GM18526 (cell line): ENCODE measurements around the gene VIPR2.

Experiments used
- POLR2A ChIP-seq: IDR thresholded peaks from 3 replicates; pipeline ENCODE4 v1.6.1; 2011; ENCODE audit not compliant: insufficient read length; ENCODE audit errors: extremely low read depth

VIPR2 gene

GRCh38 chr7:159075563-159076238, 69.0 kb downstream of the VIPR2 start:
- no peak for TF ChIP-seq POLR2A

DNA sequence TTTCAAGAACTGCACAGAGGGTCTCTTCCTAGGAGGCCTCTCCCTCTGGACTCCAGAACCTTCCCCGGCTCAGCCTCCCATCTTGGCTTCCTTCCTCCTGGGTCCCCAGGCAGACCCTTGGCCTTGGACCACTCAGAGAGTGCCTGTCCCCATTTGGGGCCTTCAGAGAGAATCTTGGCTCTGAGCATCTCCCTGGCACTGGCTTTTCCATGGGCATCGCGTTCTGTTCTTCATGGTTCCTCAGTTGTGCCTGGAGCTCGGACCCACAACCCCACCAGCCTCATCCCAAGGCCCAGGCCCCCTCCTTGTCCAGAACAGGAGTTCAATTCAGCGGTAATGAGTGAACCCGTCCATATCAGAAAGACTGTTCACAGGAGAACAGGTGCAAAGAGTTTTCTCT, 73.4 kb downstream of the VIPR2 start:
- TF ChIP-seq POLR2A: no peak

DNA sequence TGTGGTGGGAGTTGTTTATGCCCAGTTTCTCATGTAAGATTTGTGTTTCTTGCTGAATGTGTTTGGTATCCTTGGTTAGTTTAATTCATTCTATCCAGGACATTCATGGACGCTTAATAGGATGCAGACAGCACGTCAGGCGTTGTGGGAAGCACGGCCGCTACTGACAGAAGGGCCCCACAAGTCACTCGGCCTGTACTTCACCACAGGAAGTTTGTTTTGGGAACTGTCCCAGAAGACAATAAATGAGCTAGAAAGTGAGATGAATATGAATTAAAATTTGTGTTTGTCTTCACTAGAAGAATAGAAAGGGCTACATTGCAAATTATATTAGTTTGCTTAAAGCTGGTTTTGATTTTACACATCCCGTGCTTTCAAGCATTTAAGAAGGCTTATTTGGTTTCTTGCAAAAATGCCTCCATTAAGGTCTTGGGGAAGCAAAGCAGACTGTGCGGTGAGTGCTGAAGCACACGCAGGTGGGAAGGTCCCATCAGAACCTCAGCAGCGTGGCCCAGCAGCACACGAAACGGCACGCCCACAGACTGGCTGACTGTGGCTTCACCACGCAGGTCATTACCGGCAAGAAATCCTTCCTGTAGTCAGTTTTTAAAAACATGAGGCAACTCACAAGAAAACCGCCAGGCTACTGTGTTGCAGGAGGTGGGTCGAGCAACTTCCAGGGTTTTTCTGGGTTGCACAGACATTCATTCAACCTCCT, 74.1 kb downstream of the VIPR2 start:
- TF ChIP-seq POLR2A: no peak

DNA sequence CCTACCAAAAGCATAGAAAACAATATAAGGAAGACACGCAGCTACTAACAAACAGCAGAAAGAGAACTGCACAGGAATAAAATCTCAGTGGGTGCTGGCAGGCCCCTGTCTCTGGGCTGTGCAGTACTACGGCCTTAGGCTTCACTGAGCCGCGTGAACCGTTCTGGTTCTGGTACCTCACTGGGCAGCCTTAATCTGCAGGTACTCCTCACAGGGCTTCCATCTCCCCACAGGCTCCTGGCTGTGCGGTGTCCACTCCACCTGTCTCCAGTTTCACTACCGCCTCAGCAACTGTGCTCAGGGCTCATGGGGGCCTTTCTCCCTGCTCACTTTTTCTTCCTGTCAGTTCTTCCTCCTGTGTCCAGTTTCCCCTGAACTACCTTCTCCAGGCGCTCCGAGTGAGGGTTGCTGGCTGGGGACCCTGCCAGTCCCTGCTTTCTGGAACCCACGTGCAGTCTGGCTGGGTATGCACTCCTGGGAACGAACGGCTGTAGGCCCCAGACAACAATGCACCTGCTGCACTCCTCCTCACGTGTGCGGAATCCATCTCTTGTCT, 75.7 kb downstream of the VIPR2 start:
- TF ChIP-seq POLR2A: no peak

- no peak for TF ChIP-seq POLR2A
These were observed 76.2 kb downstream of the VIPR2 start for GRCh38 chr7:159068488-159068811.

DNA sequence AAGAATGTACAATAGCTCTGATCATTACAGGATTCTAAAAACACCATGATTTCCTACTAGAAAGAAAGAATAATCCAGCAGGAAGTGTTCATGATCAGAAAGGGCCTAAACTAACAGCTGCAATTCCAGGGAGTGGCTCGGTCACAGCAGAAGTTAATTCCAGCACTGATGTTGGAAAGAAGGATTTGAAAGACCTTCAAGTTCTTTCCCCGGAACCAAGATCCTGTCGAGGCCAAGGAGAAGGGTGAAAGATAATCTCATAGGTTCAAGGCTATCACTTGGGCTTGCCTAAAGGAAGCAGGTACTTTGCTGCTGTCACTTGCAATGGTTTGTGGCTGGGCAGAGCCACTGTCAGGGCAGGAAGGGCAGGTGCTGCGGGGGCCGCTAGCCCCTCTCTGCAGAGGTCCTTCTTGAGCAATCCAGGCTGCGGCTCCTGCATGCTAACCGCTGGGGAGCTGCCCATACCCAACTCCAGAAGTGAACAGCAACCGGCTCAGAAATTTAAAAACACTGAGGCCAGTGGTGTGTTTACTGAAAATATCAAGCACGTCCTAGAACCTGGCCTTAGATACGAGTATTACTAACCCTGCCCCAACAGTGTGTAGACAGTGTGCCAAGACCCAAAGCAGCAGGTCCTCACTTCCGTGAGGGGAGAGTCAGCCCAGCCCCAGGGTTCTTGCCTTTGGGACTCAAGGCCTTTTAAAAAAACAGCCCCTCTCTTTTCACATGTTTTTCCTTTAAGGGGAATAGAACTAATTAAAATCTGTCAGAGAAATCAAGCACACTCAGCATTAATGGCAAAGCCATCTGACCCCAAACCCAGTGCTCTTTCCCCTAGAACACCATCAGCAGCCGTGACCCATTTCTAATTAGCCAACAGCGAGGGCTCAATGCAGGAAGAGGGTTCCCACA, 76.8 kb downstream of the VIPR2 start:
- no peak for TF ChIP-seq POLR2A

- TF ChIP-seq POLR2A: no peak
These were observed 77.7 kb downstream of the VIPR2 start for GRCh38 chr7:159066816-159067575.

DNA sequence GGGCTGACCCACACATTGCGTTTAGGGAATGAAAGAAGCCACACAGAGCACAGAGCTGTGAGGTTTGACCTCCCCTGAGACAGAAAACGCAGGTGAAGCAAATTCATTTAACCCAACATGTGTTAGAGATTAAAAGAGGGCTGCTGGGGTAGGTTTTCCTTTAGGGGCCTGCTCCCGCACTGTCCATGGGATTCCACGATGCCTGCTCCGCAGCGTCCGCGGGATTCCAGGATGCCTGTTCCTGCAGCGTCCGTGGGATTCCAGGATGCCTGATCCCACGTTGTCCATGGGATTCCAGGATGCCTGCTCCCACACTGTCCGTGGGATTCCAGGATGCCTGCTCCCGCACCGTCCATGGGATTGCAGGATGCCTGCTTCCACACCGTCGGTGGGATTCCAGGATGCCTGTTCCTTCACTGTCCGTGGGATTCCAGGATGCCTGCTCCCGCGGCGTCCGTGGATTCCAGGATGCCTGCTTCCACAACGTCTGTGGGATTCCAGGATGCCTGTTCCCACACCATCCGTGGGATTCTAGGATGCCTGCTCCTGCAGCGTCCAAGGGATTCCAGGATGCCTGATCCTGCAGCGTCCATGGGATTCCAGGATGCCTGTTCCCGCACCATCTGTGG, 78.7 kb downstream of the VIPR2 start:
- no peak for TF ChIP-seq POLR2A

DNA sequence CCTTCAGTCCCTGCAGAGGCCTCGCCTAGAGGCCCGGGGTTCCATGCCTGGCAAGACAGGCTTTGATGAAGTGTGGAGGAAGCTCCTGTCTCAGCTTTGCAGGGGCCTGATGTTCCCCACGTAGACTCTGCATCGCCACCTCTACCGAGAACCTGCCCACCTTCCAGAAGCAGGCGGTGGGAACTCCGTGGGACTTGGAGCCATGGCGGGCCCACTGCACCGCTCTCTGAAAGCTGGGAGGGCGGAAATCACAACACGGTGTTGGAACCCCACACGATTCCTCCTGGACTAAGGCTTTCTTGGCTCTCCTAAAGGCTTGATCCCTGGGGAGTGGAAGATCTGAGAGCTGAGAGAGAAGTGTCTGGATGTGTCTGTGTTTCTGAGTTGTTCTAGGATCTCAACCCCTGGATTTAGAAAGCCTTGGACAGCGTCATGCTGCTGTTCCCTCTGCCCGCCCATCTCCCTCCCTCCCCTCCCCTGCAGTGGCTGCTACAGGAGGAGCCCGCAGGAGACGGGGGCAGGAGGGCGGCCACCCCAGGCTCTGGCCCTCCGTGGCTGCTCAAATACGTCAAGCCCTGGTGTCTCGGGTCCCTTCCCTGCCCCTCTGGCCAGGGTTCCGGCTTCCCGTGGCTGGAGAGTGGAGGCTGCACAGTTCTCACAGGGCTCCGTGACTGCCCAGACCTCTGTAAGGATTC, 79.7 kb downstream of the VIPR2 start:
- no peak for TF ChIP-seq POLR2A

- no peak for TF ChIP-seq POLR2A
These were observed 80.4 kb downstream of the VIPR2 start for GRCh38 chr7:159064121-159064815.

DNA sequence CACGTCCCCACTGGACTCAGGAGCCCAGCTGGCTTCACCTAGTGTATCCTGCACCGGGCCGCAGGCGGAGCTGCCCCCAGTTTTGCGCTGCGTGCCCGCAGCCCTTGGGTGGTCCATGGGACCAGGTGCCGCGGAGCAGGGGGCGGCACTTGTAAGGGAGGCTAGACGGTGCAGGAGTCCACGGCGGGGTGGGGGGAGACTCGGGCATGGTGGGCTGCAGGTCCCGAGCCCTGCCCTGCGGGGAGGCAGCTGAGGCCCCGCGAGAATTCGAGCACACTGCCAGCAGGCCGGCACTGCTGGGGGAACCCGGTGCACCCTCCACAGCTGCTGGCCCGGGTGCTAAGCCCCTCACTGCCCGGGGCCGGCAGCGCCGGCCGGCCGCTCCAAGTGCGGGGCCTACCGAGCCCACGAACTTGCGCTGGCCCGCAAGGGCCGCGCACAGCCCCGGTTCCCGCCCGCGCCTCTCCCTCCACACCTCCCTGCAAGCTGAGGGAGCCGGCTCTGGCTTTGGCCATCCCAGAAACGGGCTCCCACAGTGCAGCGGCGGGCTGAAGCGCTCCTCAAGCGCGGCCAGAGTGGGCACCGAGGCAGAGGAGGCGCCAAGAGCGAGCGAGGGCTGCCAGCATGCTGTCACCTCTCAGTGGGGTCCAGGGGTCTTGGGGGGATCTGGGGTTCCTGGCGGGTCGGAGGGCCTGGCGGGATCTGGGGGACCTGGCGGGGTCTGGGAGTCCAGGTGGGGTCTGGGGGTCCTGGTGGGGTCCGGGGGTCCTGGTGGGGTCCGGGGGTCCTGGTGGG, 81.4 kb downstream of the VIPR2 start:
- no peak for TF ChIP-seq POLR2A

- no peak for TF ChIP-seq POLR2A
These were observed 82.1 kb downstream of the VIPR2 start for GRCh38 chr7:159062569-159062968.
